GM23338 (cell line): ENCODE results near the gene GSTT2B. TPM values are rescaled to one million over a fixed set of nuclear protein-coding genes. Genes with fewer than 3 reads are reported as not detected.

Experiments used
- ATAC-seq: fragments of 200-7000 bp; cut with Tn5 transposase; 3 replicates; pipeline ENCODE4 v1.9.1; 2020
- DNase-seq: peaks from one replicate; pipeline ENCODE4 v3.0.0-alpha.2; 2015; ENCODE audit warnings: low spot score
- H2AFZ ChIP-seq: fragments of 200-600 bp; sonication (generic); 2 replicates; pipeline ENCODE4 v1.8.0; 2016; ENCODE audit warnings: antibody characterized with exemption, mild to moderate bottlenecking, moderate library complexity
- H3F3A ChIP-seq: fragments of 200-600 bp; sonication (generic); replicated peaks from 2 replicates; pipeline ENCODE4 v1.8.0; 2017; ENCODE audit warnings: antibody characterized with exemption, mixed run types, low read depth
- H3K27ac ChIP-seq: fragments of 200-600 bp; sonication (generic); 2 replicates; pipeline ENCODE4 v1.6.1; 2016; ENCODE audit warnings: low read depth
- H3K27me3 ChIP-seq: fragments of 200-600 bp; sonication (generic); 2 replicates; pipeline ENCODE4 v1.8.0; 2016; ENCODE audit warnings: mild to moderate bottlenecking, mixed run types, moderate library complexity; ENCODE audit not compliant: insufficient read depth
- H3K36me3 ChIP-seq: fragments of 200-600 bp; sonication (generic); 2 replicates; pipeline ENCODE4 v1.8.0; 2016; ENCODE audit warnings: mild to moderate bottlenecking; ENCODE audit not compliant: insufficient read depth
- H3K4me1 ChIP-seq: fragments of 200-600 bp; sonication (generic); 2 replicates; pipeline ENCODE4 v1.8.0; 2016; ENCODE audit warnings: mild to moderate bottlenecking, moderate library complexity; ENCODE audit not compliant: insufficient read depth
- H3K4me2 ChIP-seq: fragments of 200-600 bp; sonication (generic); 2 replicates; pipeline ENCODE4 v1.7.1; 2017; ENCODE audit warnings: mixed run types
- H3K4me3 ChIP-seq: fragments of 200-600 bp; sonication (generic); 2 replicates; pipeline ENCODE4 v1.6.1; 2016; ENCODE audit warnings: mixed run types
- H3K79me2 ChIP-seq: fragments of 200-600 bp; sonication (generic); replicated peaks from 2 replicates; pipeline ENCODE4 v1.8.0; 2017; ENCODE audit warnings: mild to moderate bottlenecking; ENCODE audit not compliant: insufficient read depth
- H3K9me2 ChIP-seq: fragments of 200-600 bp; sonication (generic); 2 replicates; pipeline ENCODE4 v1.8.0; 2017; ENCODE audit not compliant: insufficient read depth
- H4K20me1 ChIP-seq: fragments of 200-600 bp; sonication (generic); replicated peaks from 2 replicates; pipeline ENCODE4 v1.8.0; 2017; ENCODE audit warnings: mild to moderate bottlenecking; ENCODE audit not compliant: insufficient read depth
- H3K27ac Mint-ChIP-seq: 2 replicates; pipeline ENCODE4 v1.8.0; 2020; ENCODE audit warnings: inconsistent platforms, mild to moderate bottlenecking, moderate library complexity, mixed read lengths
- H3K27me3 Mint-ChIP-seq: 3 replicates; pipeline ENCODE4 v1.8.0; 2022; ENCODE audit warnings: low read depth, mild to moderate bottlenecking, moderate library complexity, mixed read lengths, inconsistent platforms; ENCODE audit not compliant: insufficient read depth, poor library complexity
- H3K36me3 Mint-ChIP-seq: 3 replicates; pipeline ENCODE4 v1.8.0; 2021; ENCODE audit warnings: low read depth, mild to moderate bottlenecking, inconsistent platforms, moderate library complexity, mixed read lengths
- H3K4me1 Mint-ChIP-seq: 3 replicates; pipeline ENCODE4 v1.8.0; 2020; ENCODE audit warnings: mild to moderate bottlenecking, inconsistent platforms, mixed read lengths
- H3K4me3 Mint-ChIP-seq: 3 replicates; pipeline ENCODE4 v1.8.0; 2021; ENCODE audit warnings: moderate library complexity, mild to moderate bottlenecking, inconsistent platforms, mixed read lengths
- H3K9me3 Mint-ChIP-seq: 3 replicates; pipeline ENCODE4 v1.8.0; 2020; ENCODE audit warnings: moderate library complexity, mild to moderate bottlenecking, inconsistent platforms, mixed read lengths
- CREB1 ChIP-seq: fragments of 250-450 bp; sonication (Bioruptor Pico); IDR thresholded peaks from 2 replicates; pipeline ENCODE4 v1.5.0; 2020; ENCODE audit warnings: low read depth, mild to moderate bottlenecking, moderate library complexity
- CTCF ChIP-seq, 2 experiments: fragments of 200-600 bp in 1 of 2; sonication (generic) in 1 of 2; conservative IDR thresholded peaks; 2 replicates each; pipeline versions ENCODE4 v1.5.1 to v1.6.1; 2016 to 2017; ENCODE audit warnings: antibody characterized with exemption in 2 of 2, low read depth in 2 of 2, mild to moderate bottlenecking in 2 of 2, moderate library complexity in 1 of 2
- ETS1 ChIP-seq: IDR thresholded peaks from 2 replicates; pipeline ENCODE4 v1.6.1; 2016; ENCODE audit warnings: antibody characterized with exemption
- EZH2 ChIP-seq: fragments of 200-600 bp; sonication (generic); IDR thresholded peaks from one replicate; pipeline ENCODE4 v1.8.0; 2017; ENCODE audit warnings: antibody characterized with exemption, mild to moderate bottlenecking, low read depth; ENCODE audit not compliant: unreplicated experiment
- EZH2phosphoT487 ChIP-seq: fragments of 200-600 bp; sonication (generic); IDR thresholded peaks from one replicate; pipeline ENCODE4 v1.8.1; 2018; ENCODE audit warnings: antibody characterized with exemption; ENCODE audit not compliant: unreplicated experiment
- JUNB ChIP-seq: IDR thresholded peaks from one replicate; pipeline ENCODE4 v1.6.1; 2016; ENCODE audit warnings: antibody characterized with exemption; ENCODE audit not compliant: unreplicated experiment
- NANOG ChIP-seq: IDR thresholded peaks from 2 replicates; pipeline ENCODE4 v1.6.1; 2016; ENCODE audit warnings: antibody characterized with exemption, borderline replicate concordance
- POLR2AphosphoS5 ChIP-seq: IDR thresholded peaks from 2 replicates; pipeline ENCODE4 v1.6.1; 2016; ENCODE audit warnings: antibody characterized with exemption, low read depth
- REST ChIP-seq: IDR thresholded peaks from one replicate; pipeline ENCODE4 v1.6.1; 2018; ENCODE audit warnings: antibody characterized with exemption; ENCODE audit not compliant: unreplicated experiment
- STAT1 ChIP-seq: IDR thresholded peaks from one replicate; pipeline ENCODE4 v1.6.1; 2016; ENCODE audit warnings: antibody characterized with exemption; ENCODE audit not compliant: unreplicated experiment
- ZNF114 ChIP-seq: fragments of 250-450 bp; sonication (Bioruptor Pico); IDR thresholded peaks from 2 replicates; pipeline ENCODE4 v1.5.0; 2020; ENCODE audit warnings: mild to moderate bottlenecking, moderate library complexity
- ZNF331 ChIP-seq: fragments of 250-450 bp; sonication (Bioruptor Pico); IDR thresholded peaks from 2 replicates; pipeline ENCODE4 v1.5.0; 2020; ENCODE audit warnings: low read depth, mild to moderate bottlenecking, moderate library complexity
- ZNF462 ChIP-seq: fragments of 250-450 bp; sonication (Bioruptor Pico); IDR thresholded peaks from 2 replicates; pipeline ENCODE4 v1.5.0; 2020; ENCODE audit warnings: mild to moderate bottlenecking, moderate library complexity
- polyA plus RNA-seq: library from polyadenylated mRNA; unstranded; fragments of >200 nt; fragmentation: Nextera tagmentation; extraction: Ambion mirVana; gene quantifications from 2 replicates; pipeline ENCODE4 v1.2.1, GENCODE V29; 2016
- total RNA-seq: library from RNA; depleted of rRNA; stranded (reverse); fragments of >200 nt; shearing (Covaris generic); gene quantifications from 2 replicates; pipeline ENCODE4 v1.2.3, GENCODE V29; 2014

GSTT2B gene
- total and polyA plus RNA-seq, 2 experiments from 2014 or later, result 5.7 to 17.2 TPM

- no peak for TF ChIP-seq ETS1
- TF ChIP-seq REST, result no peak
- TF ChIP-seq JUNB, result no peak
- no peak for TF ChIP-seq CREB1 (CRISPR knock-in tag)
- TF ChIP-seq EZH2phosphoT487, result no peak
- TF ChIP-seq EZH2, result no peak
- no peak for TF ChIP-seq STAT1
- TF ChIP-seq ZNF462, result no peak
- TF ChIP-seq CTCF (conservative IDR thresholded peaks at IDR 0.05; ENCODE audit: low read depth in 2 of 2), result no peak
- TF ChIP-seq POLR2AphosphoS5, result no peak
- no peak for TF ChIP-seq NANOG
- TF ChIP-seq ZNF114 (CRISPR knock-in tag), result no peak
- TF ChIP-seq ZNF331 (CRISPR knock-in tag), result no peak
These were observed 47.6 kb upstream of the GSTT2B start for GRCh38 chr22:24008381-24009226.

More at GRCh38 chr22:24008381-24009226, 47.6 kb upstream of the GSTT2B start:
- H3K79me2 ChIP-seq, result peaks cover 22% of the 10 kb centered on the region
- no peaks in the 10 kb centered on the region for H3K36me3 ChIP-seq
- H3K4me3 ChIP-seq, result no peak overlapping the region
- peaks cover 6% of the 10 kb centered on the region; the same call in 1 of the 3 replicates for H3K36me3 Mint-ChIP-seq
- H3K9me2 ChIP-seq, result no peaks in the 10 kb centered on the region
- no peak for ATAC-seq
- 0 out of 2 replicates have a peak, but pooled peaks cover 3% of the 10 kb centered on the region for H3F3A ChIP-seq
- no peak overlapping the region for H3K4me3 Mint-ChIP-seq
- DNase-seq, result no peak
- H3K27me3 ChIP-seq, result no peaks in the 10 kb centered on the region
- peaks cover 5% of the 10 kb centered on the region; the same call in 1 of the 2 replicates for H3K4me1 ChIP-seq
- H3K27ac Mint-ChIP-seq, result no peak overlapping the region
- peaks cover 11% of the 10 kb centered on the region for H3K9me3 Mint-ChIP-seq
- H3K27me3 Mint-ChIP-seq, result peaks cover 14% of the 10 kb centered on the region
- no peak overlapping the region for H2AFZ ChIP-seq
- no peak overlapping the region for H3K27ac ChIP-seq
- H3K4me1 Mint-ChIP-seq, result peaks cover 4% of the 10 kb centered on the region
- no peaks in the 10 kb centered on the region for H4K20me1 ChIP-seq
- H3K4me2 ChIP-seq, result no peak overlapping the region
